DND-41 (cell line): ENCODE data around the gene MAL.

Source experiments
- EZH2 ChIP-seq: IDR thresholded peaks from 3 replicates; pipeline ENCODE4 v1.6.1; 2012; ENCODE audit warnings: borderline replicate concordance, low read depth, mild to moderate bottlenecking, moderate library complexity, low read length, inconsistent platforms; ENCODE audit not compliant: severe bottlenecking
- TF ChIP-seq, protein P1 (sequence below): IDR thresholded peaks from 2 replicates; pipeline ENCODE4 v1.5.1; 2012; ENCODE audit warnings: borderline replicate concordance, low read length, moderate library complexity, mild to moderate bottlenecking; ENCODE audit not compliant: poor library complexity, severe bottlenecking; ENCODE audit errors: extremely low read depth

DNA sequence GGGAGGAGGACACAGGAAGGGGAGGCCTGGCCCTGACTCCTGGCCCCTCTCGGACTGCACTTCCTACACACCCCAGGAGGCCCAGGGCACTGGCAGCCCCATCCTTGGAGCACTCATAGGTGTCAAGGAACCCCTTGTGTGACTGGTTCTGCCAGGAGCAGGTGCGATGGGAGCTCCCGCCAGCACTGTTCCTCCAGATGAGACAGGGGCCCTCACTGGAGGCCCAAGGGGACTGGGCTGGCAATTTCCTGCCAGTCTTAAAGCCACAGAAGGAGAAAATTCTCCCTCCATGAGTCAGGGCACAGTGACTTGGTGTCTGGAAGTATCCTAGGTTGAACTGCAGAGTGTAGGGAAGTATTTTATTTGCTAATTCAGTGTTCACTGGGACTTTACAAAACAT is 42.8 kb upstream of the MAL start:
- TF ChIP-seq, protein P1, sequence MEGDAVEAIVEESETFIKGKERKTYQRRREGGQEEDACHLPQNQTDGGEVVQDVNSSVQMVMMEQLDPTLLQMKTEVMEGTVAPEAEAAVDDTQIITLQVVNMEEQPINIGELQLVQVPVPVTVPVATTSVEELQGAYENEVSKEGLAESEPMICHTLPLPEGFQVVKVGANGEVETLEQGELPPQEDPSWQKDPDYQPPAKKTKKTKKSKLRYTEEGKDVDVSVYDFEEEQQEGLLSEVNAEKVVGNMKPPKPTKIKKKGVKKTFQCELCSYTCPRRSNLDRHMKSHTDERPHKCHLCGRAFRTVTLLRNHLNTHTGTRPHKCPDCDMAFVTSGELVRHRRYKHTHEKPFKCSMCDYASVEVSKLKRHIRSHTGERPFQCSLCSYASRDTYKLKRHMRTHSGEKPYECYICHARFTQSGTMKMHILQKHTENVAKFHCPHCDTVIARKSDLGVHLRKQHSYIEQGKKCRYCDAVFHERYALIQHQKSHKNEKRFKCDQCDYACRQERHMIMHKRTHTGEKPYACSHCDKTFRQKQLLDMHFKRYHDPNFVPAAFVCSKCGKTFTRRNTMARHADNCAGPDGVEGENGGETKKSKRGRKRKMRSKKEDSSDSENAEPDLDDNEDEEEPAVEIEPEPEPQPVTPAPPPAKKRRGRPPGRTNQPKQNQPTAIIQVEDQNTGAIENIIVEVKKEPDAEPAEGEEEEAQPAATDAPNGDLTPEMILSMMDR = no peak
- no peak for TF ChIP-seq EZH2
